Skeletal muscle satellite cell (primary cell): ENCODE results near the gene EEPD1.
"Not testable (repeated sequence)": the region's sequence is repeated elsewhere in the genome, so short reads cannot be mapped to it uniquely, and the experiment has no call there.

Experiments
- H3K27me3 ChIP-seq: 2 replicates; pipeline ENCODE4 v1.7.0; 2013; ENCODE audit warnings: low read length; ENCODE audit not compliant: control insufficient read depth, insufficient read depth
- H3K36me3 ChIP-seq: 2 replicates; pipeline ENCODE4 v1.7.0; 2013; ENCODE audit warnings: mild to moderate bottlenecking, control low read depth, low read length; ENCODE audit not compliant: insufficient read depth
- H3K4me1 ChIP-seq: 2 replicates; pipeline ENCODE4 v1.7.0; 2013; ENCODE audit warnings: low read length; ENCODE audit not compliant: control insufficient read depth, insufficient read depth
- H3K4me2 ChIP-seq: 2 replicates; pipeline ENCODE4 v1.7.0; 2013; ENCODE audit warnings: mild to moderate bottlenecking, low read length
- H3K4me3 ChIP-seq: 2 replicates; pipeline ENCODE4 v1.7.0; 2013; ENCODE audit warnings: low read length
- H3K9ac ChIP-seq: 2 replicates; pipeline ENCODE4 v1.7.0; 2013; ENCODE audit warnings: mild to moderate bottlenecking, low read depth, low read length, moderate library complexity
- H3K9me3 ChIP-seq: replicated peaks from 2 replicates; pipeline ENCODE4 v1.7.0; 2013; ENCODE audit warnings: mild to moderate bottlenecking, control low read depth, low read length

Gene EEPD1

GRCh38 chr7:36148422-36149065, 4.5 kb upstream of the EEPD1 start:
- Histone ChIP-seq H3K36me3 (no peaks in the 10 kb centered on the region), H3K4me2 (no peak overlapping the region), H3K4me1 (peaks cover 6% of the 10 kb centered on the region), H3K9ac (no peak overlapping the region), H3K9me3 (no peaks in the 10 kb centered on the region), H3K4me3 (no peak overlapping the region), H3K27me3 (peaks cover 19% of the 10 kb centered on the region)

DNA sequence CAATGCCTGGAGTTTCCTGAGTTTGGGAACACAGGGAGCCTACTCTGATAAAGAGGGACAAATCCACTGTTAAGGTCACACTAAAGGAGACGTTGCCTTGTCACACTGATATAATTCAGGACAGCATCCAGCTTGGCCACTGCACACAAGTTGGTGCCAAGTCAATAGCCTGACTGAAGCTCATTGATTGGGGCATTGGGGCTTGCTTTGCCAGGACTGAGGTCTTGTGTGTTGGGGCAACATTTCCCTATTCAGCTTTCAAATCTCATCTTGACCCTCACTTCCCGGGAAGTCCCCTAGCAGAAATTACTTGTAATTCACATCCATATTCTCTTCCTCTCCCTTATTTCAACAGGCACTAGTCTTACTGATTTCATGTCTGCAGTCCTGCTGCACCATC, 3.8 kb upstream of the EEPD1 start:
- not testable (repeated sequence) for H3K4me2 ChIP-seq, H3K36me3 ChIP-seq, H3K9ac ChIP-seq, H3K4me3 ChIP-seq, H3K9me3 ChIP-seq, H3K4me1 ChIP-seq
- H3K27me3 ChIP-seq: peaks cover 15% of the 10 kb centered on the region

- peaks cover 8% of the 10 kb centered on the region for H3K4me1 ChIP-seq
Measured at GRCh38 chr7:36149694-36150452, 3.2 kb upstream of the EEPD1 start.

GRCh38 chr7:36151921-36152755, 916 bp upstream of the EEPD1 start:
- Histone ChIP-seq H3K4me3 (peak overlapping the region; percentile 78), H3K36me3 (no peaks in the 10 kb centered on the region), H3K27me3 (no peaks in the 10 kb centered on the region), H3K4me2 (peak overlapping the region; percentile 79), H3K9me3 (no peaks in the 10 kb centered on the region), H3K4me1 (peaks cover 20% of the 10 kb centered on the region), H3K9ac (peak overlapping the region; percentile 71)

More at GRCh38 chr7:36149694-36150452, 3.2 kb upstream of the EEPD1 start:
- H3K4me3 ChIP-seq: no peak overlapping the region
- H3K9ac ChIP-seq: no peak overlapping the region
- H3K27me3 ChIP-seq: peaks cover 10% of the 10 kb centered on the region
- no peaks in the 10 kb centered on the region for H3K36me3 ChIP-seq
- no peak overlapping the region for H3K4me2 ChIP-seq
- H3K9me3 ChIP-seq: no peaks in the 10 kb centered on the region

DNA sequence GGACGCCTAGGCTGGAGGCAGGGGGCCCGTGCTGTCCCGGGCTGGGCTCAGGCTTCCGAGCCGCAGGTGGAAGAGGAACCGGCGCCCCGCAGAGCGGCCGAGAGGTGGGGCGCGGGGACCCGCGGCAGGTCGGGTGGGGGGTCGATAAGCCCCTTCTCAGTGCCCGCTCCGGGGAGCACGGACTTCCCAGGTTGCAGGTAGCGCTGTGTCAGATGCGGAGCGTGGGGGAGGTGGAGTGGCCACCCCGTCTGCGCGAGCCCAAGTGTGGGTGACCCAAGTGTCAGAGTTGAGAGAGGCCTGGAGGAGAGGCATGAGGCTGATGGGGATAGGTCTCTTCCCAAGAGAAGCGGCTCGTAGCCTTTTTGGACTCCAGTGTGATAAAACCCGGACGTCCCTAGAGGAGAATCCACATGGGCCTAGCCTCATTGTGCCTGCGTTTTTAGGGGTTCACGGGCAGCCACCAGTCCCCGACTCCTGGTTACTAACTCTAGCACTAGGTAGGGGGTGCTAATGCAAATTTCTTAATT, 580 bp downstream of the EEPD1 start:
- Histone ChIP-seq H3K36me3 (no peaks in the 10 kb centered on the region), H3K27me3 (no peaks in the 10 kb centered on the region), H3K4me3 (peak overlapping the region; percentile 78), H3K9me3 (no peaks in the 10 kb centered on the region), H3K9ac (peak overlapping the region; percentile 76), H3K4me1 (peaks cover 20% of the 10 kb centered on the region), H3K4me2 (peak overlapping the region; percentile 95)

DNA sequence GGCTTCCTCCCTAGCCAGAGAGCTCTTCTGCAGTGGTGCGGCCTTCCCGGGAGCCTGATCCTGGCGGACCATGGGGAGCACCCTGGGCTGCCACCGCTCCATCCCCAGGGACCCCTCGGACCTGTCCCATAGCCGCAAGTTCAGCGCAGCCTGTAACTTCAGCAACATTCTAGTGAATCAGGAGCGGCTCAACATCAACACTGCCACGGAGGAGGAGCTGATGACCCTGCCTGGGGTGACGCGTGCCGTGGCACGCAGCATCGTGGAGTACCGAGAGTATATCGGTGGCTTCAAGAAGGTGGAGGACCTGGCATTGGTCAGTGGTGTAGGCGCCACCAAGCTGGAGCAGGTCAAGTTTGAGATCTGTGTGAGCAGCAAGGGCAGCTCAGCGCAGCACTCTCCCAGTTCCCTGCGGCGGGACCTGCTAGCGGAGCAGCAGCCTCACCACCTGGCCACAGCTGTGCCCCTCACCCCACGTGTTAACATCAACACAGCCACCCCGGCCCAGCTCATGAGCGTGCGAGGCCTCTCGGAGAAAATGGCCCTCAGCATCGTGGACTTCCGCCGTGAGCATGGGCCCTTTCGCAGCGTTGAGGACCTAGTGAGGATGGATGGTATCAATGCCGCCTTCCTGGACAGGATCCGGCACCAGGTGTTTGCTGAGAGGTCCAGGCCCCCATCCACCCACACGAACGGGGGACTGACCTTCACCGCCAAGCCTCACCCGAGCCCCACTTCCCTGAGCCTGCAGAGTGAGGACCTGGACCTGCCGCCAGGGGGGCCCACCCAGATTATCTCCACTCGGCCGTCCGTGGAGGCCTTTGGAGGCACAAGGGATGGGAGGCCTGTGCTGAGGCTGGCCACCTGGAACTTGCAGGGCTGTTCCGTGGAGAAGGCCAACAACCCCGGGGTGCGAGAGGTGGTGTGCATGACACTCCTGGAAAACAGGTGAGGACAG, 1.5 kb downstream of the EEPD1 start:
- Histone ChIP-seq H3K9me3 (no peaks in the 10 kb centered on the region), H3K9ac (no peak overlapping the region), H3K27me3 (no peaks in the 10 kb centered on the region), H3K36me3 (no peaks in the 10 kb centered on the region), H3K4me1 (peaks cover 20% of the 10 kb centered on the region), H3K4me2 (no peak overlapping the region), H3K4me3 (no peak overlapping the region)

DNA sequence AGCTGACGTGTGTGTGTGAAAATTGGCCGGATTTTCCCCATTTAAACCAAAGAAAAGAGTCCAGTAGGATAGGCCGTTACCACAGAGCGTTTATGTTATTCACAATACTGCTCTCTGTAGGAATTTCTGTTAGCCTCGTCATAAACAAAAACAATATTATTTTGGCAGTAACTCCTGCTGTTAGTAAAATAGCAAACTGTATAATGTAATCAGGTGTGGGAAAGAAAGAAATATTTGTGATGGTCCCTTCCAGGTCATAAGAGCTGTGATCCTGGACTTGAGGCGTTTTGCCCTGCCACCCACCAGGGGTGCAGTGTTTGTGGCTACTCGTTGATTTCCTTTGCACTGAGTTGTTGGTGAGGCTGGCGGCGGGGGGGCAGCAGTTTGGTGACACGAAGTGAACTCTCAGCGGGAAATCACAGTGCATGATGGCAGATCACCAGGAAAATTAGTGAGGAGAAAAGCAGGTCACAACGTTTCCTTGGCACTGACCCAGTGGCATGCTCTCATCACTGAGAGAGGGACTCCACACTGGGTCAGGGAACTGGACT, 2.8 kb downstream of the EEPD1 start:
- H3K27me3 ChIP-seq: no peaks in the 10 kb centered on the region
- H3K9ac ChIP-seq: peak overlapping the region; percentile 4
- no peaks in the 10 kb centered on the region for H3K9me3 ChIP-seq
- H3K36me3 ChIP-seq: no peaks in the 10 kb centered on the region
- H3K4me3 ChIP-seq: no peak overlapping the region
- peaks cover 20% of the 10 kb centered on the region for H3K4me1 ChIP-seq
- peak overlapping the region; percentile 51 for H3K4me2 ChIP-seq

DNA sequence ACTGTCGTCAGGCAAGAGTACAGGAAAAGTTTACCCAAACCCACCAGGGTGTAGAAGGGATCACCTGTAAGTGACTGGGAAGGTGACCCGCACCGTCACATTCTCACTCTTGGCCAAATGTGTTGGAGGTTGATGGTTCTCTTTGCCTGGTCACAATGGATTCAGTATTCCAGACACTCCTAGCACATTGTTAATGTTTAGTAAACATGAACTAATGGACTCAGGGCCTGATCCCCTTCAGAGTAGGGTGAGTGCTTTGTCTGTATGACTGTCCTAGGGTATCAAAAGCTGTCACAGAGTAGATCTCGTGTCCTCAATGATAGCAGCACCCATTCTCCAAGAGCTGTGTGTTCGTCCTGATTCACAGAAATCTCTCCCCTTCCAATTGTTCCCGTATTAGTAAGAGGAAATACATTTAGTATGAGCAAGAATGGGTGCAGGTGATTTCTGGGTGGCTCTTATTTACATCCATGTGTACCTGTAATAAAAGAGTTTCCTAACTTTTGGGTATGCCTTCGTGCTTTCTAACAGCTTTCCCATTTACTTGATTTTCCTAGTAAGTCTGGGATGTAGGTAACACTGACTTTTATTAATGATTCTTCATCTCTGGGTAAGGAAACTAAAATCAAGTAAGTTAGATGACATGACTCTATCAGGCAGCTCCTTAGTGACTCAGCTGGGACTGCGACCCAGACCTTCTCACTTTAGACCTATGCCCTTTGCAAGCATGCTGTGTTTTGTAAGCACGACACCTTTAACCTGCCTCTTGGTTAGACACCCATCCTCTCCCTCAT, 4.7 kb downstream of the EEPD1 start:
- no peak overlapping the region for H3K4me3 ChIP-seq
- no peaks in the 10 kb centered on the region for H3K27me3 ChIP-seq
- H3K4me2 ChIP-seq: no peak overlapping the region
- no peaks in the 10 kb centered on the region for H3K36me3 ChIP-seq
- no peak overlapping the region for H3K9ac ChIP-seq
- H3K4me1 ChIP-seq: peaks cover 15% of the 10 kb centered on the region
- no peaks in the 10 kb centered on the region for H3K9me3 ChIP-seq

- Histone ChIP-seq H3K4me3 (no peak overlapping the region), H3K4me2 (no peak overlapping the region), H3K9me3 (no peaks in the 10 kb centered on the region), H3K27me3 (no peaks in the 10 kb centered on the region), H3K4me1 (peaks cover 15% of the 10 kb centered on the region), H3K9ac (no peak overlapping the region), H3K36me3 (no peaks in the 10 kb centered on the region)
Measured at GRCh38 chr7:36158321-36158605, 5.2 kb downstream of the EEPD1 start.

DNA sequence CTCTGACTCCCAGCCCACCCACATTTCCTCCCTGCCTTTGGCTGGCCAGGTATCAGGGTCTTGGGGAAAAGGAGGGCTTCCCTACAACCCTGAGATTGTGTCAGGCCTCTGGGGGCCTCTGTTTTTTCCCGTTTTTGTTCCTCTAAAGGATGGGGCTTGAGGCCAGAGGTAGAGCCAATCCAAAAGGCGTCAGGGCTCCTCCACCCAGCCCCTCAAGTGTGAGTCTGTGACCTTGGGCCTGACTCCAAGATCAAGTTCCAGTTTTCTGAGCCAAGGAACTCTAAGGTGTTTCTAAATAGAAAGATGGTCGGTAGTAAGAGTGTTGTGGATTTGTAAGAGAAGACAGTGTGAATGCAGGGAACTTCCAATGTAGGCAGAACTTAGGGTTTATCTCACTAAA, 6.6 kb downstream of the EEPD1 start:
- Histone ChIP-seq H3K9me3 (no peaks in the 10 kb centered on the region), H3K4me1 (peaks cover 12% of the 10 kb centered on the region), H3K4me2 (no peak overlapping the region), H3K9ac (no peak overlapping the region), H3K4me3 (no peak overlapping the region), H3K36me3 (no peaks in the 10 kb centered on the region), H3K27me3 (no peaks in the 10 kb centered on the region)
